ENCODE data around the gene OARD1. TPM values are rescaled to one million over a fixed set of nuclear protein-coding genes. Genes with fewer than 3 reads are reported as not detected.

OARD1 gene
- total and polyA plus RNA-seq, 11 donors, result 12.8 to 28.1 (median 18.5) TPM

DNA sequence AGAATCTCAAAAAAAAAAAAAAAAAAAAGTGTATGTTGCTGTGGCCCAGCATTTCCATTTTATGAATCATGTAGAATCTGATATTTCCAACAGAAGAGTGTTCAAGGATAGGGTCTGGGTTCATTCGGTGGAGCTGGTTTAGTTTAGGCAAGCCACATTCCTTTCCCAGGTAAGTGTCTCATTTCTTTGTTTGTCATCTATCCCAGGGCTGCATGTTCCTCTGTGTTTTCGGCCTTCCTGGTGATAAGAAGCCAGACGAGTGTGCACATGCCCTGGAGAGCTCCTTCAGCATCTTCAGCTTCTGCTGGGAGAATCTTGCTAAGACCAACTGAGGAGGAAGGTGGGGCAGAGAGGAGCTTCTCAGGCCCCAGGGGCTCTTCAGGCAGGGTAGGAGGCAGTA is 38.9 kb upstream of the OARD1 start:
- Histone ChIP-seq H3K27me3 (no peaks in the 10 kb centered on the region), H3K36me3 (peaks cover 0 to 30% (median 0%) of the 10 kb centered on the region in 9 donors), H3K27ac (no peak overlapping the region), H3K9me3 (no peaks in the 10 kb centered on the region), H3K4me1 (no peaks in the 10 kb centered on the region), H3K4me3 (no peak overlapping the region)
- ATAC-seq (no peak), DNase-seq (no peak)
- 85 to 93% (median 88%) methylated on average over 3 of the region's 3 CpGs for WGBS, 4 donors
- intact Hi-C loops (cut with DNase I), result no loop called here
- no peak for TF ChIP-seq CTCF (IDR thresholded peaks at IDR 0.05)
- TF ChIP-seq POLR2A (IDR thresholded peaks at IDR 0.05), result no peak

DNA sequence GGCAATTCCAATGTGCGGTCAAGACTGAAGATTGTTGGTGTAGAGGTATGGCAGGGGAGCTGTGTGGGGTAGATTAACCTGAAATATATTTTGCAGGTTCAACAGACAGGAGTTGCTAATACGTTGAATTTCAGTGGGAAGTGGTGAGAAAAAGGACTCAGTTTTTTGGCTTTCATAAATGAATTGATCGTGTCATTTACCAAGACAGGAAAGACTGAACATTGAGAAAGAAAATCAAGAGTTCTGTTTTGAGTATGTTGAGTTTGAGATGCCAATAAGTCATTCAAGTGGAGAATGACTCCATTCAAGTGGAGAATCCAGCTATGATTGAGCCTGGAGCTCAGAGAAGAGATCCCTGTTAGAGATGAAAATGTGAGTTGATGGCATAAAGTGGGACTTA is 31.7 kb upstream of the OARD1 start:
- WGBS, 4 donors, result 94 to 99% (median 95%) methylated on average over 3 of the region's 3 CpGs
- intact Hi-C loops (cut with DNase I), result no loop called here
- no peak overlapping the region for H3K4me3 ChIP-seq
- H3K9me3 ChIP-seq, result no peaks in the 10 kb centered on the region
- no peak for ATAC-seq
- DNase-seq, result no peak
- TF ChIP-seq POLR2A (IDR thresholded peaks at IDR 0.05) (no peak), CTCF (IDR thresholded peaks at IDR 0.05) (no peak)
- H3K4me1 ChIP-seq, result peaks cover 0 to 9% (median under 1%) of the 10 kb centered on the region in 12 donors
- H3K36me3 ChIP-seq, result peaks cover 0 to 31% (median 21%) of the 10 kb centered on the region in 9 donors
- no peak overlapping the region for H3K27ac ChIP-seq
- H3K27me3 ChIP-seq, result no peaks in the 10 kb centered on the region

GRCh38 chr6:41100871-41101287 is 28.7 kb upstream of the OARD1 start:
- Histone ChIP-seq H3K9me3 (no peaks in the 10 kb centered on the region), H3K27ac (no peak overlapping the region), H3K27me3 (no peaks in the 10 kb centered on the region), H3K36me3 (peaks cover 0 to 59% (median 51%) of the 10 kb centered on the region in 9 donors), H3K4me3 (no peak overlapping the region), H3K4me1 (peaks cover 0 to 19% (median 6%) of the 10 kb centered on the region in 12 donors)
- 67 to 84% (median 77%) methylated on average over 19 to 42 of the region's 42 CpGs for WGBS, 4 donors
- intact Hi-C loops (cut with DNase I), result no loop called here
- TF ChIP-seq POLR2A (IDR thresholded peaks at IDR 0.05) (no peak), CTCF (IDR thresholded peaks at IDR 0.05) (peak in 1 of 12 donors; percentile 12)
- DNase-seq (peak in 3 of 5 donors; percentile 7 to 51 (median 24)), ATAC-seq (peak in 1 of 4 donors; percentile 76)

- H3K4me3 ChIP-seq, result no peak overlapping the region
- no peak for TF ChIP-seq POLR2A (IDR thresholded peaks at IDR 0.05)
- TF ChIP-seq CTCF (IDR thresholded peaks at IDR 0.05), result no peak
- DNase-seq, result no peak
- peaks cover 0 to 19% (median 6%) of the 10 kb centered on the region in 12 donors for H3K4me1 ChIP-seq
- no peaks in the 10 kb centered on the region for H3K27me3 ChIP-seq
- H3K9me3 ChIP-seq, result no peaks in the 10 kb centered on the region
- 30 to 51% (median 39%) methylated on average over 3 of the region's 3 CpGs for WGBS, 4 donors
- intact Hi-C loops (cut with DNase I), result loop anchor here in 2 of 10 donors (5.0 to 10.0 kb wide), 2 partner anchors 216 to 219 kb away; no protein-coding TSS in a partner anchor
- ATAC-seq, result peak in 1 of 4 donors; percentile 29
- peaks cover 0 to 84% (median 76%) of the 10 kb centered on the region in 9 donors for H3K36me3 ChIP-seq
- peak overlapping the region in 1 of 12 donors; percentile 7 for H3K27ac ChIP-seq
Measured at GRCh38 chr6:41098366-41098765, 26.2 kb upstream of the OARD1 start.

All from heart left ventricle (tissue), 16 donors.